Retina (tissue), 1 donor: ENCODE measurements around the gene CAPN9.
"Not testable (repeated sequence)": the region's sequence is repeated elsewhere in the genome, so short reads cannot be mapped to it uniquely, and the experiment has no call there.

ENCODE experiments used
- DNase-seq: peaks from one replicate; pipeline ENCODE4 v3.0.0-alpha.2; 2016

CAPN9 gene

GRCh38 chr1:230825761-230826160 lies 78.6 kb downstream of the CAPN9 start:
- no peak for DNase-seq

- DNase-seq: no peak
Observed at GRCh38 chr1:230826166-230826875, 79.1 kb downstream of the CAPN9 start.

- DNase-seq: peak; percentile 57
Observed at GRCh38 chr1:230827081-230827681, 80.0 kb downstream of the CAPN9 start.

GRCh38 chr1:230827801-230828200 lies 80.6 kb downstream of the CAPN9 start:
- DNase-seq: no peak

GRCh38 chr1:230828421-230828820 lies 81.2 kb downstream of the CAPN9 start:
- DNase-seq: no peak

GRCh38 chr1:230831771-230832170 lies 84.6 kb downstream of the CAPN9 start:
- DNase-seq: no peak

GRCh38 chr1:230832476-230832875 lies 85.3 kb downstream of the CAPN9 start:
- DNase-seq: no peak

- no peak for DNase-seq
Observed at GRCh38 chr1:230833511-230833910, 86.3 kb downstream of the CAPN9 start.

- no peak for DNase-seq
Observed at GRCh38 chr1:230834292-230834691, 87.1 kb downstream of the CAPN9 start.

- no peak for DNase-seq
Observed at GRCh38 chr1:230836347-230836746, 89.2 kb downstream of the CAPN9 start.

- DNase-seq: no peak
Observed at GRCh38 chr1:230836793-230837192, 89.6 kb downstream of the CAPN9 start.

GRCh38 chr1:230839173-230839572 lies 92.0 kb downstream of the CAPN9 start:
- DNase-seq: peak; percentile 63

- no peak for DNase-seq
Observed at GRCh38 chr1:230842801-230843200, 95.6 kb downstream of the CAPN9 start.

GRCh38 chr1:230843503-230844309 lies 96.5 kb downstream of the CAPN9 start:
- no peak for DNase-seq

GRCh38 chr1:230844561-230844960 lies 97.4 kb downstream of the CAPN9 start:
- no peak for DNase-seq

- DNase-seq: not testable (repeated sequence)
Observed at GRCh38 chr1:230845184-230845583, 98.0 kb downstream of the CAPN9 start.

- DNase-seq: no peak
Observed at GRCh38 chr1:230848235-230848634, 101.0 kb downstream of the CAPN9 start.

GRCh38 chr1:230849451-230850224 lies 102.5 kb downstream of the CAPN9 start:
- DNase-seq: no peak

- no peak for DNase-seq
Observed at GRCh38 chr1:230850547-230850946, 103.4 kb downstream of the CAPN9 start.

GRCh38 chr1:230851291-230851691 lies 104.1 kb downstream of the CAPN9 start:
- no peak for DNase-seq
